GM23248 (cell line): ENCODE measurements around the gene DGAT2. TPM values are rescaled to one million over a fixed set of nuclear protein-coding genes. Genes with fewer than 3 reads are reported as not detected.

Experiments
- DNase-seq: peaks from one replicate; pipeline ENCODE4 v3.0.0-alpha.2; 2015
- H2AFZ ChIP-seq: fragments of 200-600 bp; sonication (generic); 2 replicates; pipeline ENCODE4 v1.6.1; 2016; ENCODE audit warnings: antibody characterized with exemption
- H3F3A ChIP-seq: fragments of 200-600 bp; sonication (generic); 2 replicates; pipeline ENCODE4 v1.6.1; 2016; ENCODE audit warnings: mild to moderate bottlenecking, antibody characterized with exemption, mixed run types; ENCODE audit not compliant: insufficient read depth
- H3K27ac ChIP-seq: fragments of 200-600 bp; sonication (generic); 2 replicates; pipeline ENCODE4 v1.5.1; 2016; ENCODE audit warnings: mild to moderate bottlenecking
- H3K27me3 ChIP-seq: fragments of 200-600 bp; sonication (generic); replicated peaks from 2 replicates; pipeline ENCODE4 v1.6.1; 2016; ENCODE audit warnings: mild to moderate bottlenecking; ENCODE audit not compliant: insufficient read depth
- H3K36me3 ChIP-seq: fragments of 200-600 bp; sonication (generic); 2 replicates; pipeline ENCODE4 v1.6.1; 2016; ENCODE audit warnings: low read depth, mild to moderate bottlenecking
- H3K4me1 ChIP-seq: fragments of 200-600 bp; sonication (generic); 2 replicates; pipeline ENCODE4 v1.6.1; 2016; ENCODE audit warnings: mild to moderate bottlenecking; ENCODE audit not compliant: insufficient read depth
- H3K4me2 ChIP-seq: fragments of 200-600 bp; sonication (generic); one replicate; pipeline ENCODE4 v1.6.1; 2016; ENCODE audit warnings: mild to moderate bottlenecking; ENCODE audit not compliant: unreplicated experiment
- H3K4me3 ChIP-seq: fragments of 200-600 bp; sonication (generic); 2 replicates; pipeline ENCODE4 v1.5.1; 2016; ENCODE audit warnings: mild to moderate bottlenecking
- H3K79me2 ChIP-seq: fragments of 200-600 bp; sonication (generic); 2 replicates; pipeline ENCODE4 v1.6.1; 2016; ENCODE audit warnings: mild to moderate bottlenecking; ENCODE audit not compliant: insufficient read depth
- H3K9ac ChIP-seq: fragments of 200-600 bp; sonication (generic); 2 replicates; pipeline ENCODE4 v1.6.1; 2016; ENCODE audit warnings: mild to moderate bottlenecking
- H3K9me2 ChIP-seq: fragments of 200-600 bp; sonication (generic); 2 replicates; pipeline ENCODE4 v1.6.1; 2016; ENCODE audit warnings: mixed run types, mild to moderate bottlenecking, moderate library complexity; ENCODE audit not compliant: insufficient read depth
- H3K9me3 ChIP-seq: fragments of 200-600 bp; sonication (generic); one replicate; pipeline ENCODE4 v1.6.1; 2017; ENCODE audit warnings: low read depth
- H4K20me1 ChIP-seq: fragments of 200-600 bp; sonication (generic); 2 replicates; pipeline ENCODE4 v1.6.0; 2016; ENCODE audit not compliant: insufficient read depth
- EZH2 ChIP-seq: fragments of 200-600 bp; sonication (generic); IDR thresholded peaks from 2 replicates; pipeline ENCODE4 v1.6.1; 2018; ENCODE audit warnings: antibody characterized with exemption, mild to moderate bottlenecking; ENCODE audit not compliant: insufficient read depth, poor library complexity, severe bottlenecking
- EZH2phosphoT487 ChIP-seq: fragments of 200-600 bp; sonication (generic); IDR thresholded peaks from 2 replicates; pipeline ENCODE4 v1.6.1; 2018; ENCODE audit warnings: antibody characterized with exemption, moderate library complexity, mild to moderate bottlenecking, low read depth; ENCODE audit not compliant: insufficient read depth
- WGBS, 2 experiments: methylation state at CpG; one replicate each; pipeline ENCODE4 v1.1.6; 2015 to 2017; ENCODE audit warnings: low lambda C conversion rate in 2 of 2, low coverage in 1 of 2; ENCODE audit errors: missing lambda C conversion rate in 2 of 2; 5-methylcytosine and 5-hydroxymethylcytosine counted together
- in situ Hi-C: fragments of 300-500 bp; cut with MboI; formaldehyde crosslinking; loops from 2 replicates; pipeline ENCODE4 v1.15.0; 2020
- polyA plus RNA-seq: library from polyadenylated mRNA; unstranded; fragments of >200 nt; fragmentation: Nextera tagmentation; extraction: Ambion mirVana; gene quantifications from 2 replicates; pipeline ENCODE4 v1.2.1, GENCODE V29; 2016
- total RNA-seq: library from RNA; depleted of rRNA; stranded (reverse); fragments of >200 nt; shearing (Covaris generic); gene quantifications from 2 replicates; pipeline ENCODE4 v1.2.3, GENCODE V29; 2014

The DGAT2 gene
- total and polyA plus RNA-seq, 2 experiments from 2014 or later: 7.5 to 7.6 TPM

DNA sequence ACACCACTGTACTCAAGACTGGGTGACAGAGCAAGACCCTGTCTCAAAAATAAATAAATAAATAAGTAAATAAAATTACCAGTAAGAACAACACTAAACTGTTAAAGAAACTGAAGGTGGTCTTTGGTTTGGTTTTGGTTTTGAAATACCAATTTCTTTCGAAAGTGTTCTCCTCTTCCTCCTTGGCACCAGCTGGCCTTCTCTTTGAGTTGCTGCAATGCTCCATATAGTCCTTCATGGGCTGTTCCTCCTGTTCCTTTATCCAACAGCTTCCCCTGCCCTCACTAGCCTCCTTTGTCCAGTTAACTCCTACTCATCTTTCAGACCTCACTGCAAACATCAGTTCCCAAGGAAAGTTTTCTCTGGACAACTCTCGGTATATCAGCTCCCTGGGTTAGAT is 41.4 kb downstream of the DGAT2 start:
- in situ Hi-C loops: loop anchor here (5.0 kb wide), 1 partner anchor 57 kb away; no protein-coding TSS in a partner anchor
- Histone ChIP-seq H3F3A (0 out of 2 replicates have a peak, but pooled peaks cover 10% of the 10 kb centered on the region), H3K9me2 (no peaks in the 10 kb centered on the region), H3K9ac (no peak overlapping the region), H3K79me2 (no peaks in the 10 kb centered on the region), H3K9me3 (no peaks in the 10 kb centered on the region), H4K20me1 (no peaks in the 10 kb centered on the region), H2AFZ (no peak overlapping the region), H3K27ac (no peak overlapping the region), H3K27me3 (no peaks in the 10 kb centered on the region), H3K4me1 (peaks cover 3% of the 10 kb centered on the region; the same call in 1 of the 2 replicates), H3K4me3 (no peak overlapping the region), H3K4me2 (no peak overlapping the region), H3K36me3 (no peaks in the 10 kb centered on the region)
- no peak for DNase-seq
- TF ChIP-seq EZH2 (no peak), EZH2phosphoT487 (no peak)
- 89 to 97% methylated on average over 2 of the region's 2 CpGs for WGBS, 2 experiments

DNA sequence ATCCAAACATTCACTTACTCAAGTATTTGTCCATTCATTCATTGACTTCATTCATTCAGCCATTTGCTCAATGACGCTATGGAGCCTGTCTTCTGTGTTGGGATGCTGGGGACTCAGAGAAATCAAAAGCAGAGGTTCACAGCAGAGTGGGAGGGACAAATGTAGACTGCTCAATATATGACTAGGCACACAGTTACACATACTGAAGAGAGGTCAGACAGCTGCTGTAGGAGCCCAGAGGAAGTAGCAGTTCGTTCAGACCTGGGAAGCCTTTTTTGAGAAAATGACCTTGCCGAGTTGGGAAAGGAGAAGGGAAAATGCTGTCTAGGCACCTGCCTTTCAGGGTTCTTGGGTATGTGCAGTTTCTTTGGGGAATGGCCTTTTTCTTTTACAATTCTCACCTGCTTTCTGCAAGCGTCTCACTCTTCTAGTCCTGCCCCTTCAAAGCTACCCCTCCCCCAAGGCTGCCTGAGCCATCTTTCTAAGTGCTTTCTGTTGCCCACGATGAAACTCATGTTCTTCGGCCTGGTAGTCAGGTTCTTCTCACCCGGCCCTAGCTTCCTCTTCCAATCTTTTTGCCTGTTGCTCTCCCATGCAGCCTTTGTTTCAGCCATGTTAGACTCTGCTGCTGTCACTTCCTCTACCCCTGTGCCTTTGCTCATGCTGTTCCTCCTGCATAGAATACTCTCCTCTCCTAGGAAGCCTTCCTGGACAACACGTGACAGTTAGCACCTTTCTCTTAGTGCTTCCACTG is 42.2 kb downstream of the DGAT2 start:
- Histone ChIP-seq H3K27ac (no peak overlapping the region), H3K27me3 (no peaks in the 10 kb centered on the region), H3K36me3 (no peaks in the 10 kb centered on the region), H3K9me2 (no peaks in the 10 kb centered on the region), H4K20me1 (no peaks in the 10 kb centered on the region), H2AFZ (no peak overlapping the region), H3K4me1 (peaks cover 3% of the 10 kb centered on the region; the same call in 1 of the 2 replicates), H3K4me3 (no peak overlapping the region), H3F3A (0 out of 2 replicates have a peak, but pooled peaks cover 10% of the 10 kb centered on the region), H3K79me2 (peaks cover 5% of the 10 kb centered on the region), H3K9me3 (no peaks in the 10 kb centered on the region), H3K4me2 (no peak overlapping the region), H3K9ac (no peak overlapping the region)
- DNase-seq: no peak
- in situ Hi-C loops: no loop called here
- WGBS, 2 experiments: 86% methylated on average over 8 of the region's 8 CpGs
- no peak for TF ChIP-seq EZH2
- no peak for TF ChIP-seq EZH2phosphoT487

DNA sequence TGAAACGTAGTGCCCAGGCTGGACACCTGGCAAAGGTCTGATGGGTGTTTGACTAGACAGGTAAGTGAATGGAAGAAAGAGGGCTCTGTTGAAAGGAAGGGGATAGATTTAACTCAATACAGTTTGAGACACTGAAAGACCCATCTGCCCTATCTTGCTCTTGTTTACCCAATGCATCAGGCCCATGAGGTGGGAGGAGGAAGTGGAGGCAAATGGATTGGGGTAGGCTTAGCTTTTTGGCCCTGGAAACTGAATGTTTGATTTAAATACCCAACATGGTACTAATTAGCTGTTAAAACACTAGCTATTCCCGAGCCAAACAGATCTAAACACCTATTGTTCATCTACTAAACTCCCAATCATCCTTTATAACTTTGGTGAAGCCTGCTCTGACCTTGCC is 42.9 kb downstream of the DGAT2 start:
- DNase-seq: no peak
- Histone ChIP-seq H3K27me3 (no peaks in the 10 kb centered on the region), H4K20me1 (no peaks in the 10 kb centered on the region), H3K4me2 (no peak overlapping the region), H3K79me2 (peaks cover 12% of the 10 kb centered on the region), H3K4me1 (peaks cover 10% of the 10 kb centered on the region), H3K27ac (no peak overlapping the region), H2AFZ (no peak overlapping the region), H3K9me3 (no peaks in the 10 kb centered on the region), H3K9me2 (no peaks in the 10 kb centered on the region), H3K9ac (no peak overlapping the region), H3K4me3 (no peak overlapping the region), H3K36me3 (no peaks in the 10 kb centered on the region), H3F3A (0 out of 2 replicates have a peak, but pooled peaks cover 10% of the 10 kb centered on the region)
- 46 to 50% methylated on average over 2 of the region's 2 CpGs for WGBS, 2 experiments
- TF ChIP-seq EZH2phosphoT487 (no peak), EZH2 (no peak)
- in situ Hi-C loops: no loop called here

DNA sequence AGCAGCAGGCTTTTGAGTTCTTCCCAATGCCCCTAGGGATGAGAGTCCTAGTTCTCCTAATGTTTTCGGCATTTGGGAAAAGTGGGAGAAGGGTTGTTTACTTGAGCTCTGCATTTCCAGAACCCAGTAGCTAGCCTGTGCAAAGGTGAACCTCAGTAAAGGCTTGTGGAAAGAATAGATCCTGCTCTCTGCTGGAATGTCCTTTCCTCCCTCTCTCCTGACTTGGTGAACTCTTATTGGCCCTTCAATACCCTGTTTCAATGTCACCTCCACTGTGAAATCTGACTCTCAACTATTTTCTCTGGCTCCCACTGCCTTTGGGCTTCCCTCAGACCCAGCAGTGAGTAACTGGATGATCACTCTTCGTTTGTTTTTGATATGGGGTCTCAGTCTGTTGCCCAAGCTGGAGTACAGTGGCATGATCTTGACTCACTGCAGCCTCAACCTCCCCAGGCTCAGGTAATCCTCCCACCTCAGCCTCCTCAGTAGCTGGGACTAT is 44.0 kb downstream of the DGAT2 start:
- no peak overlapping the region for H3K27ac ChIP-seq

More for the DNA sequence above, 44.0 kb downstream of the DGAT2 start:
- Histone ChIP-seq H3K27me3 (no peaks in the 10 kb centered on the region), H3K4me3 (no peak overlapping the region), H3K9me2 (no peaks in the 10 kb centered on the region), H3F3A (0 out of 2 replicates have a peak, but pooled peaks cover 10% of the 10 kb centered on the region), H4K20me1 (no peaks in the 10 kb centered on the region), H3K4me1 (peaks cover 20% of the 10 kb centered on the region), H3K36me3 (no peaks in the 10 kb centered on the region), H3K9me3 (no peaks in the 10 kb centered on the region), H3K79me2 (peaks cover 23% of the 10 kb centered on the region), H3K4me2 (no peak overlapping the region), H2AFZ (no peak overlapping the region), H3K9ac (no peak overlapping the region)
- no peak for TF ChIP-seq EZH2phosphoT487
- no peak for TF ChIP-seq EZH2
- WGBS, 2 experiments: 96% methylated on average over 2 of the region's 2 CpGs
- in situ Hi-C loops: no loop called here
- DNase-seq: no peak
